ENCODE results near the gene HOXC12. TPM values are rescaled to one million over a fixed set of nuclear protein-coding genes. Genes with fewer than 3 reads are reported as not detected.
A peak's percentile ranks its signal among the peaks of the same experiment; 100 is the strongest.

The HOXC12 gene
- total RNA-seq, 1 donor from 2014 or later = 0.62 TPM

DNA sequence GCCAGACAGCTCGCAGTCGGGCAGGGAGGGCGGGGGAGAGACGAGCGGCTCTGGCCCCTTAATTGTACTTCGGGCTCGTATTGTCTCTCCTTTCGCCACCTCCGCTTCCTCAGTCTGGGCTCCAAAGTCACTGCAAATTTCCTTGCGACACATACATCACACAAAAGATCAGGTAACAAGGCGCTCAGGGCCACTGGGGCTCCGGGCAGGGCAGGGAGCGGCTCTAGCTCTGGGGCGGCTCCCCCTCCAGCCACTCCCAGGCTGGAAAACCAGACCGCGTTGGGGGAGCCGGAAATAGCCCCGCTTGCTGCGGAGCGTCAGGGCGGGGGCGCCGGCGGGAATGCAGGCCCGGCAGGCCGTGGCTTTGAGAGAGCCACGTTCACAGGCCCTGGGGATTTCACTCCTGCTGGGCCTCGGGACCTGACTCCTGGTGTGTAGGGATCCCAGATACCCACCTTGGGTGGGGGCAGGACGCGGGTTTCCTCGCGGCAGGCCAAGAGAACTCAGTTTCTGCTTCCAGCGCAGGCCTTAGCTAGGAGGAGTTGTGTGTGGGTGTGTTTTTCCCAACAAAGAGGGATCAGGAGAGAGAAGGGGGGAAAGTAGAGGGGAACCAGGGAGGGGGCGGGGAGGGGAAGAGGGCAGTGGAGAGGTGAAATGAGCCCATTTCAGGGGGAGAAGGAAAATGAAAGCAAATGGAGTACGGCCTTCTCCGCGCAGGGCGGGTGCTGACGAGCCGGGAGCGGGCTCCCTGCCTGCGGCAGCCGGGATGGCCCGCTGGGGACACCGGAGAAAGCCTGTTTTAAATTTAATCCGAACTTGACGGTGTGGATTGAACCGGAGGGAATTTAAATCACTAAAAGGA, 40.9 kb downstream of the HOXC12 start:
- DNase-seq (ENCODE audit: low read depth) = no peak

DNA sequence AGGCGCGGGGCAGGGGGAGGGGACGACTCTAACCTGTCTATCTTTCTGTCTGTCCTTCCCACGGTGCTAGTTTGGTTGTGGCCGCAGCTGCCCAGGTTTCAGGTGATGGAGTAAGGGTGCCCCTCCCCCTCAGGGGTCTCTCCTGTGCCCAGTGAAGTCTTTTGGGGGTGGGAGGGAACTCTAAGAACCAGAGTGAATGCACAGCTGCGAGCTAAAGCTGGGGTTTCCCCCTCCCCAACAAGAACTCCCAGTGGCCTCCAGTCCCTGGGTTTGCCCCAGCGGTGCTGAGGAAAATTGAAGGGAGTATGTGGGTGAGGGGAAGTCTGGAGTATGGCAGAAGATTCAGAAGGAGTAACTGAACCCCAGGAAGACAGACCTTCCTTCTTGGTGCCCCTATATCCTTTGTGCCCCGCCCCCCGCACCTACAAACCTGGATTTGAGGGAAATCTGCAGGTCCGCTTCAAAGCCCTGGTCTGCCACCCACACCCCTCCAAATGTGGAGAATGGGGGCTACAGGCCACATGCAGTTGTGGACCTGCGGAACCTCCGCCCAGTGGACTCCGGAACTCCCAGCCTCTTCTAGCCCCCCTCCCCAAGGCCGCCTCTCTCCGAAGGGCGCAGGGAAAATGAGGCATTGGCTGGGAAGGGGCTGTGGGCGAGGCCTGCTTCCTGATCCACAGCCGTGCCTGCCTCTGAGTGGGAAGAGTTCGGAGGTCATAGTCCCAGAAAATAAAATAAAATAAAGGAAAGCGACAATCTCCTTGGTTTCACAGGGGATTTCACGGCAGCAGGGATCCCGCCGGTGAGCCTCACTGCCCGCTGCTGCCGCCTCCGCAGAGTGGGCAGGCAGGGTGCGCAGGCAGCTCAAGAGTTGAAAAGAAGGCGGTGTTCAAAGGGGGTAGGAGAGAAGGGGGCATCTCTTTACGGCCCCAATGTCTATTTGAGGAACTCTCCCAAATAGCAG, 41.8 kb downstream of the HOXC12 start:
- DNase-seq (ENCODE audit: low read depth) = no peak

DNA sequence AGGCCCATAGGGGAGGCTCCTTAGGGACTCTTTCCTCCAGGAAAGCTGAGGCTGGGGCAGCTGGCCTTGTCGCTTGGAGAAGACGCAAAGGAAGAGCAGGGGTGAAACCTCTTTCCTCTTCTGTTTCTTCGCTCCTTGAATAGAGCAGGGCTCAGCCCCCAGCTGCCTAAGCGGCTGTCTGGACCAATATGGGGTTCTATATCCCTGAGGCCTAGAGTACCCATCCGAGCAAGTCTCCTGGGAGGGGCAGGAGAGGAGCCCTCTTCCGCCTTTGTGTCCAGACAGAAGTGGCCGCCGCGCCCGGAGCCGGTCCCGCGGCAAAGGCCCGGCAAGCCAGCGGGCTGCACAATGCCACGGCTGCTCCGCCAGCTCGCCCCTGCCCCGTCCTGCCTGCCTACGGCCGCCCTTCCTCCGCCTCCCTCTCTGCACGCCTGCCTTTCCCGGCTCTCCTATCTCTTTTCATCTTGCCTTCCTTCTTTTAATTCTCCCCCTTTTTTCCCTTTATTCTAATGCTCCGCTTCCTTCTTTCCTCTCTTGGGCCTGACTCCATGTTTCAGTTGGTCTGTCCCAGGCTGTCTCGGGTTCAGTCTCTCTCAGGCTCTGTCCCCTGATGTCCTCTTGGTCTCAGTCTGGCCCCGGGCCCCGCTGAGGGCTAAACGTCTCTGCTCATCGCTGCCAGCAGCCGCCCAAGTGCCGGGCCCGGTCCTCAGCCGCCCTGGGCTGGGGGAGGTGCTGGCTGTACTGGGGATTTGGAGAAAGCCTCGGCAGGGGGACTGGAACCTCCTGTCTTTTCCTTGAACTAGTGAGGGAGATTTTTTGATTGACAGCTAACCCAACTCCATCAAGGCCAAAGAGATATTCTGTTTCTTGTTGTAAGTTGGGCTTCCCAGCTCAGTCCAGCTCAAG, 42.8 kb downstream of the HOXC12 start:
- no peak for DNase-seq (ENCODE audit: low read depth)

DNA sequence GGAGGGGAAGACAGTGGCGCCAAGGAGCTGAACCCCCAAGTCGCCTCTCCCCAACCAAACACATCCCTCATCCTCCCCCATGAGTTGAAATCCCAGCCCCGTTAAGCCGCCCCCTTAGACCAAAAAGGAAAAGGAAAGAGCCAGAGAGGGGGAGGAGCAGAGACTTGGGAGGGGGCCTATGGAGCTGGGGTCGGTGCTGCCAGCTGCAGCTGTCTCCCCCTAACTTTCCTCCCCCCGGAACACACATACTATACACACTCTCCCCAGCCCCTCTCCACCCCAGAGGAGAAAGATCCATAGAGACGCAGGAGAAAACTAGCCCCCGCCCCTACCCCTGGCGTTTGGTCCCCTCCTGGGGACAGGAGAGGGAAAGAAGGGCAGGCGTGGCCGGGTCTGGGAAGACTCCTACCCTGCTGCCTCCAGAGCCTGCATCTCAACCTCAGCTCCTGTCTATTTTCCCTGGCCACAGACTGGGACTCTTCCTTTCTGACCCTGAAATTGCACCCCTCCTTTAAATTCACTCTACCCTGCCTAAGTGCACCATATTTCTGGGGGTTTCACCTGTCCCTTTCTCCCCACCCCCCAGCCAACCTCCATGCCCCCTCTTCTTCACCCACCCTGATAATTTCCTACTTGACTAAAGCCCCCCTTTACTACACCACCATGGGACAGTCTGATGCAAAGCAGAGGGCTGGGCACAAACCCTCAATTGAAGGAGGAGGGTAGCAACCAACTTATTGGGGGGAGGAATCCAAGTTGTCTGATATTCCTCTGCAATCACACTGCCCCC, 43.6 kb downstream of the HOXC12 start:
- DNase-seq (ENCODE audit: low read depth) = no peak

DNA sequence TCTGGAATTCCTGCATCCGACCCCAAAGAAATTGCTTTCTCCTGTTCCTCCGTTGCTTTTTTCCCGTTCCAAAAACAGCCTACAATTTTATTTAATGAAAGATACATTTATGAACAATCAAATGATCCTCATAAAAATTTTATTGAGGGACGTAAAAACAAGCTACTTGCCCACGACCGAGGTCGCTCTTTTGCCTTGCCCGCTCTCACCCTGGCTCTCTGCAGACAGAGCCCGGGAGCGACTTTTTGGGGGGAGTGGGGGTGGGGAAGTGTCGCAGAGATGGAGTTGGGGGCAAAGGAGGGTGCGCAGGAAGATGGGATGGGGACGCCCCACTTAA, 44.2 kb downstream of the HOXC12 start:
- no peak for DNase-seq (ENCODE audit: low read depth)

DNA sequence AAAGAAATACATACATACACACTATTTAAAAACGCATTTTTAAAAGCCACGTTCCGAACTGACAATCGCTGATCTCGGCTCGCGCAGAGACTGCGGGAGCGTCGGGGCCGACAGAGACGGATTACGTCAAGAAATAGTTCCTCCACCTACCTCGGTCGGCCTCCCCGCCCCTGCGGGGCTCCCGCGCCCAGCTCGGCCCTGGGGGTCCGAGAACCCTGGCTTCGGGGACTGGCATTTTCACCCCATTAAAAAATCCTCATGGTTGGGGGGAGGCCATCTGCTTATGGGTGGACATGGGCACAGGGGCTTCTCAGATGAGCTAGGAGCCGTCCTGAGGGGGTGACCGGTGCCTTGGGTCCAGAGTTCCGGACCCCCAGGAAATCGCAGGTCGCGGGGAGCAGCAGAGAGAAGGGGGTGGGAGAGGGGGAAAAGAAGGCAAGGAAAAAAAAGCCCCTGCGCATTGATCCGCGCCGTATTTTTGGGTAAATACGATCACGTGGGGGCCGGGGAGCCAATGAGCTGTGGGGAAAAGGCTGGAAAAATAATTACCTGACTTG, 44.9 kb downstream of the HOXC12 start:
- peak; percentile 93 for DNase-seq (ENCODE audit: low read depth)

DNA sequence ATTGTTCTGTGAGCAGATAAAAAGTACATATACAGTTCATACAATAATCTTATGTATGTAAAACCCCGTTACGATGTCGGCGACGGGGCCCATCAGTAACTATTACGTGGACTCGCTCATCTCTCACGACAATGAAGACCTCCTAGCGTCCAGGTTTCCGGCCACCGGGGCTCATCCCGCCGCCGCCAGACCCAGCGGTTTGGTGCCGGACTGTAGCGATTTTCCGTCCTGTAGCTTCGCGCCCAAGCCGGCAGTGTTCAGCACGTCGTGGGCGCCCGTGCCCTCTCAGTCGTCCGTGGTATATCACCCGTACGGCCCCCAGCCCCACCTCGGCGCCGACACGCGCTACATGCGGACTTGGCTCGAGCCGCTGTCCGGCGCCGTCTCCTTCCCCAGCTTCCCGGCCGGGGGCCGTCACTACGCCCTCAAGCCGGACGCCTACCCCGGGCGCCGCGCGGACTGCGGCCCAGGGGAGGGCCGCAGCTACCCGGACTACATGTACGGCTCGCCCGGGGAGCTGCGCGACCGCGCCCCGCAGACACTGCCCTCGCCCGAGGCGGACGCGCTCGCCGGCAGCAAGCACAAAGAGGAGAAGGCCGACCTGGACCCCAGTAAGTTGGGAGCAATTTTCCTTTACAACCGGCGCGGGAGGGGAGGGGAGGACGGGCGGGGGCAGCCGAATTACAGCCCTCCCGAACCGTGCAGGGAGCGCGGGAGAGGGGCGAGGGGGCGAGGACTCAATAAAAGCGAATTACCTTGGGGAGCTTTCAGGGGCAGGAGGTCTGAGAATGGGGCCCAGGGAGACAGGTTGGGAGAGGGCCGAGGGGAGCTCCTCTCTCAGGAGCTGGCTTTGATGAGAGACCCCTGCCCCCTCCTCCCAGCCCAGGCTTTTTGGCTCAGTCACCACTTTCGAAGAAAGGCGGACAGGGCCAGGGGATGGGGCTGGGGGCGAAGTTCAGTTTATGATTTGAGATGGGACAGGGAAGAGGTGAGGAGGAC, 45.7 kb downstream of the HOXC12 start, which contains the start of gene HOXC9:
Gene HOXC9, plus strand, starts transcription at position 46 of the 999 bp plus-strand sequence. Its CDS starts 28 bp downstream, at position 74.
- peak; percentile 65 for DNase-seq (ENCODE audit: low read depth)

DNA sequence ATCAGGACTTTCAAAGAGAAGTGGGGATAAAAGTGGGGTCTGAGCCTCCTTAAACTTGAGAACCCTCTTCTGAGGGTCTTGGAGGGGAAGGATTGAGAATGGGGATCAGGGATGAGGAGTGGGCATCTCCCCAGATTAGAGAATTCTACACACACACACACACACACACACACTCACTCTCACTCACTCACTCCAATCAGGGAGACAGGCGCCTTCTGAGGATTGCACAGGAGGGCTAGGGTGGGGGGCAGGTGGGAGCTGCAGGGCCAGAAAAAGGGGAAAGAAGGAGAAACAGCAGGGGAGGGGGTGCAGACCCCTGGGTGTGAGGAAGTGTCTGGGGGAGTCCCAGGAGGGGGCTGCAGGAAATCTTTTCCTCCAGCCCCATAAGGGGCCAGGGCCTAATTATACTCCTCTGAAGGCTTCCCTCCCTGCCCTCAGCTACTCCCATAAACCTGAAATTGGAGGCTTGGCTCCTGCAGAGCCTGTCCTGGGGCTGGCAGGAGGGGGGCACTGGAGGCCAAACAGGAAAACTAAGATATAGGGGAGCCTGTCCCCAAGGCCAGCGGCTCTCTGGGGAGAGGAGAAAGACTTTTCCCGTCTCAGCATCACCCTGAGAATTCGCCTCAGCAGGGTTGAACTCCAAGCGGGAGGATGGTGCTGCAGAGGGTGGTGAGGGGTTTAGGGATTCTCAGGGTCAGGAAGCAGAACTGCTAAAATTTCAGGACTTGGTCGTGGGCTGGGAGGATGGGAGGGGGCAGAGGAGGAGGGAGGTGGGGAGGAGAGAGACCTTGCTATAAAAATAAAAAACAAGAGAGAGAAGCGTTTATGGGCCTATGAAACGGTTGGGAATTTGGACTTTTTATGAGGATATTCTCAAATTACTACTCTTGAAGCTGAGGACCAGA, 46.8 kb downstream of the HOXC12 start:
- no peak for DNase-seq (ENCODE audit: low read depth)

DNA sequence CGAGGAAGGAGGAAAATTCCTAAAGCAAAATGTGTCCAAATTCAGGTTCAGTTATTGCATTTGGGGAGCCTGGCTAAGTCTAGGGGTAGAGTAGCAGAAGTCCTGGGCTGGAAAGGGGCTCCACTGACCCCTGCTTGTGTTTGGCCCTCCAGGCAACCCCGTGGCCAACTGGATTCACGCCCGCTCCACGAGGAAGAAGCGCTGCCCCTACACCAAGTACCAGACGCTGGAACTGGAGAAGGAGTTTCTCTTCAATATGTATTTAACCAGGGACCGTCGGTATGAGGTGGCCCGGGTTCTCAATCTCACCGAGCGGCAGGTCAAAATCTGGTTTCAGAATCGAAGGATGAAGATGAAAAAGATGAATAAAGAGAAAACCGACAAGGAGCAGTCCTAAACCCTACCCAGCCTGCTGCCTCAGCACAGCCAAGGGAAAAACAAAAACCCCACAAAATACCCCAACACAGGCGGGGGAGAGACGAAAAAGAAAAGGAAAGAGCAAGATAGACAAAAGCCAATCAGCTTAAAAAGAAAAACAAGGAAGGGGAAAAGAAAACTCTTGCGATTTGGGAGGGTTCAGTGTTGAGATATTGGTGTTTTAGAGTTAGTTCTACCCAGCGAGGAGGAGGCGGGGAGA, 47.7 kb downstream of the HOXC12 start:
- no peak for DNase-seq (ENCODE audit: low read depth)

DNA sequence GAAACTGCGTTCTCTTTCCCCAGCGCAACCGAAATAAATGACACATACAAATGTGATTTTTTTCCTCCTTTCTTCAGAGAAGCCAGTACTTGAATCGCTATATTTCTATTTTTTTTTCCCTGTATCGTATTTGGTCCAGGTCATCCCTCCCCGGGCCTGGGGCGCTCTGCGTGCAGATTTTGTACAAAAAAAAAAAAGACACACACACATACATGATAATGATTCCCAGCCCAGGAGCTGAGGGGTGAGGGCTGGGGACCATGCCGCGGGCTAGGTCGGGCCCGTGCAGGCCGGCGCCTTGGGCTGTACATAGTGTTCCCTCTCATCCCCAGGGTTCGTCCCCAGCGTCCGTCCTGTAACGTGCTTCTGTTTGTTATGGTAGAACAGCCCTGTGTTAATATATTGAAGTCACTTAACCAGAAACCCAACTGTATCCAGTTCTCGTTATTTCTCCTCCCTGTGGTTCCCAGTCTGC, 48.2 kb downstream of the HOXC12 start:
- no peak for DNase-seq (ENCODE audit: low read depth)

DNA sequence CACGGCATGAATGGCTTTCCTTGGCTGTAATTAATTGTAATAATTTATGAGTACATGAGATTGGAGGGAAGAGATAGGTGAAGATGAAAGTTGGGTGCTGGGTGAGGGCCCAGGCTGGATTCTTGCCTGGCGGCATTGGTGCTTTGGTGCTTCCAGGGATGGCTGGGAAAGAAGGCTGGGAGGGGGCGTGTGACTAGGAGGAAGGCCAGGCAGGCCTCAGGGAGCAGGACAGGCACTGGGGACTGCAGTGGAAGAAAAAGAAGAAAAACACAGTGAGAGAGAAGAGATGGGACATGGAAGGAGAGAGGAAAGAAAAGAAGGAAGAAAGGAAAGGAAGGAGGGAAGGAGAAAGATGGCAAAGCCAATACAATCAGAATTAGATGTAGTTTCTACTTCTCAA, 48.9 kb downstream of the HOXC12 start:
- no peak for DNase-seq (ENCODE audit: low read depth)

DNA sequence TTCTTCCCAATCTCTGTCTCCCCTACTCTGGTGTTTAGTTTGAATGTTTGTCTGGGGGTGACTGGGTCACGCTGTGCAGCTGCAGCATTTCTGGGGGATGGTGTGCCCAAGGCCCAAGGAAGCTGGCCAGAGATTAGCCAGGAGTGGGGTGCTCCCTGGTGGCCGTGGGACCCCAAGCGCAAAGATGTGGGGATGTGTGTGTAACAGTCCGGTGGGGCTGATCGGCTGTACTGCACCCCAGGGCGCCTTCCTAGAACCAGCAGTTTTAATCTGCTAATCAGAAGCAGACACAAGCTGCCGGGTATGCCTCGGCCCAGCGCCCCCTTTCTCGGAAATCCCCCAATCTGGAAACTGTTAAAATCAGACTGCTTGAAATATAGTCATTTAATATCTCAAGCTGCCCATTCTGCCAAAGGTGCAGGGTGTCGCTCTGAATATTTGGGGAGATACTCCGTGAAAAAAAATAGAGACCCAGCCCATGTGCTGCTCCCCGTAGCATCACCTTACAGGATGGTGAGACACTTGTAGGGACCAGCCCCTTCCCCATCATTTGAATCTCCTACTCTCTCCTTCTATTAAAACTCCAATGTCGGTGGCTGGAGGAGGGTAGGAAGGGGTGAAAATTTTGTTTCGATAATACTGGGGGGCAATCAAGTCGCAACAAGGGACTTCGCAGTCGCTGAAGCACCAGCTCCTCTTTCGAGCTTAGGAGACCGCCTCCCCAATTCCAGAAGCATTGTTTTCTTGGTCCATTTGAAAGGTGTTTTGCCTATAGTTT, 49.5 kb downstream of the HOXC12 start:
- no peak for DNase-seq (ENCODE audit: low read depth)

DNA sequence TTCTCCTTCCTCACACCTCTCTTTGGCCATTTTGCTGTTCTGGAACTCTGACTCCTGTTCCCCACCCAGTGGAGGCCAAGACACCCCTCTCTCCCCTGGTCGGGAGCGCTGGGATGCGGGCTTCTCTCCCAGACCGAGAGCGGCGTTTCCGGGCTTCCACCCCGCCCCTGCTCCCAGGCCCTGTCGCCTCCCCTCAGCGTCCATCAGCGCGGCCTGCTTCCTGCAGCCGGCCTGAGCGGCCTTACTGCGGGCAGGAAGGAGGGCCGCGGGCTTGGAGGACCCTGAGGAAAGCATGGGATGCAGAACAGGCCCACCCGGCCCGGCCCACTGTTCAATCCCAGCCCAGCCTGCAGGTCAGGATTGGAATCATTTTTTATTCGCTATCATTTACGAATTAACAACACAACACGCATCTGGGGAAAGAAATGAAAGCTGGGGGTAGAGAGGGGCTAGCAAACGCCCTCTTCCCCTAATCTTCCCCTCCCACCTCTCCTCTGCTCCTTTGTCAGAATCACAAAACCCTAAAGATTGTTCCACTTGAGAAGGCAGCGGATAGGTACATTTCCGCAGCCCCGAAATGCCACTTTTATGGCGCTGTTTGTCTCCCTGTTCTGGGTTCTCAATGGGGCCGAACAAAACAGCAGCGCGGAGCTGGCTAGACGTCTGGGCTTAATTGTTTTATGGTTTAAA, 50.3 kb downstream of the HOXC12 start:
- peak; percentile 74 for DNase-seq (ENCODE audit: low read depth)

DNA sequence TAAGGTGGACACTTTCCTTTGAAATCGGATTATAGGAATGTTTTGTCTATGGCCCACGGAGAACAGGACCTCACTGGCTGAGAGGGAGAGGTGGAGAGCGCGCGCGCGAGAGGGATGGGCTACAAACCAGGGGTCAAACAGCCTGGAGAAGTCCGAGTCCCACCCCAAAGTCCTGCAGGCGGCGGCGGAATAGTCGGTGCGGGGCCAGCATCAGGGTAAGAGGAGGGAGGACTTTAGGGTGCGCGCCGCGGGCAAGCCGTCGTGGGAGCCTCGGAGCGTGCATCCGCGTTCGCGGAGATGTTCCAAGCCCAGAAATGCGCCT, 50.8 kb downstream of the HOXC12 start:
- no peak for DNase-seq (ENCODE audit: low read depth)

DNA sequence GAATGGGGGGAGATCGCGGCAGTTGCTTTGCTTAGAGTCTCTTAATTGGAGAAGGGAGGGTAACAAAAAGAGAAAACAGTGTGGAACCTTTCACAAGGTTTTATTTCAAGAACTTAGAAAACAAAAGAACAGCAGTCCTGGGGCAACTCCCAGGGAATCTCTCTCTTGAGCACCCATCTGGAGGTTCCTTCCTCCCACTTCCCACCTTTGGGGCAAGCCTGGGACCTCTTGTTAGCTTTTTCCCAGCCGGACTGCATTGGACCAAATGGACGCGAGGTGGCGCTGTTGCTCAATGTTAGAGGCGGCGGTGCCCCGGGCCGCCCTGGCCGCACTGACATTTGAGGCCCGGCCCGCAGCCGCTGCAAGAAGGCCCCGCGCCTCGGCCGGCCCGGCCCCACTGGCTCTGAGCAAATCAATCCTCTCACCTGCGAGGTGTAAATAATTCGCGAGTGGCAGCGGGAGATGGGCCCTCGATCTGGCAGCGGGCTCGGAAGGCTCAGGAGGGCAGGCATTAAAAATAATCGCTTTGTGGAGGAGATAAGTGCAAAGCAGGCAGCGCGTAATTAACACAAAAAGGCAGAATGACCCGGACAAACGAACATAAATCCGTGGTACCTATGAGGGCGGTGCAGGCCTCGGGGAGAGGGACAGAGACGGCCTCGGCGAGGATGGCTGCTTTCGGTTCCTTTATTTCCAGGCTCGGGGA, 51.3 kb downstream of the HOXC12 start:
- DNase-seq (ENCODE audit: low read depth) = peak; percentile 95
